HG03521 (cell line): ENCODE measurements around the gene ACOT11.
"Not testable (repeated sequence)": the region's sequence is repeated elsewhere in the genome, so short reads cannot be mapped to it uniquely, and the experiment has no call there.

Experiments used
- ATAC-seq: cut with Tn5 transposase; IDR thresholded peaks from one replicate; pipeline ENCODE4 v1.9.1; 2021; ENCODE audit warnings: mild to moderate bottlenecking, moderate library complexity; ENCODE audit not compliant: unreplicated experiment

The ACOT11 gene

GRCh38 chr1:54607821-54608565 is 60.0 kb downstream of the ACOT11 start:
- ATAC-seq, result no peak

- no peak for ATAC-seq
These were observed 60.7 kb downstream of the ACOT11 start for GRCh38 chr1:54608566-54609230.

- no peak for ATAC-seq
These were observed 61.4 kb downstream of the ACOT11 start for GRCh38 chr1:54609301-54609921.

GRCh38 chr1:54610048-54610447 is 62.0 kb downstream of the ACOT11 start:
- no peak for ATAC-seq

GRCh38 chr1:54610601-54611580 is 62.9 kb downstream of the ACOT11 start:
- ATAC-seq, result no peak

GRCh38 chr1:54611621-54612020 is 63.6 kb downstream of the ACOT11 start:
- no peak for ATAC-seq

GRCh38 chr1:54614024-54614423 is 66.0 kb downstream of the ACOT11 start:
- no peak for ATAC-seq

- ATAC-seq, result no peak
These were observed 66.5 kb downstream of the ACOT11 start for GRCh38 chr1:54614563-54614962.

- no peak for ATAC-seq
These were observed 67.7 kb downstream of the ACOT11 start for GRCh38 chr1:54615531-54616279.

- ATAC-seq, result no peak
These were observed 71.7 kb downstream of the ACOT11 start for GRCh38 chr1:54619749-54620148.

GRCh38 chr1:54623216-54624007 is 75.4 kb downstream of the ACOT11 start, which contains the start of gene FAM151A:
Gene FAM151A (minus strand): TSS chr1:54623525. CDS start chr1:54623395, 130 bp downstream.
- ATAC-seq, result no peak

- no peak for ATAC-seq
These were observed 76.7 kb downstream of the ACOT11 start for GRCh38 chr1:54624466-54625464.

- no peak for ATAC-seq
These were observed 79.2 kb downstream of the ACOT11 start for GRCh38 chr1:54627196-54627595.

- ATAC-seq, result not testable (repeated sequence)
These were observed 87.8 kb downstream of the ACOT11 start for GRCh38 chr1:54635804-54636203.

- not testable (repeated sequence) for ATAC-seq
These were observed 88.7 kb downstream of the ACOT11 start for GRCh38 chr1:54636461-54637446.

GRCh38 chr1:54640361-54640760 is 92.3 kb downstream of the ACOT11 start:
- no peak for ATAC-seq
